Neural cell (in vitro differentiated cells): ENCODE data around the gene ZNF445. TPM values are rescaled to one million over a fixed set of nuclear protein-coding genes. Genes with fewer than 3 reads are reported as not detected.

Experiments used
- H2AFZ ChIP-seq: fragments of 200-600, 300-800 bp; sonication (generic), shearing (Covaris generic); 2 replicates; pipeline ENCODE4 v1.6.0; 2014; ENCODE audit warnings: low read depth, mild to moderate bottlenecking, antibody characterized with exemption, low read length, moderate library complexity
- H3F3A ChIP-seq: fragments of 200-600 bp; shearing (Covaris generic); 2 replicates; pipeline ENCODE4 v1.6.1; 2016; ENCODE audit warnings: mild to moderate bottlenecking, moderate library complexity, mixed read lengths, antibody characterized with exemption, low read length; ENCODE audit not compliant: insufficient read depth, poor library complexity, severe bottlenecking
- H3K27ac ChIP-seq: fragments of 200-600, 300-800 bp; sonication (generic), shearing (Covaris generic); 2 replicates; pipeline ENCODE4 v1.5.1; 2014; ENCODE audit warnings: mild to moderate bottlenecking, low read length, moderate library complexity
- H3K27me3 ChIP-seq: fragments of 300-800, 200-600 bp; sonication (generic), shearing (Covaris generic); 2 replicates; pipeline ENCODE4 v1.6.0; 2014; ENCODE audit warnings: mild to moderate bottlenecking, low read depth, low read length, moderate library complexity; ENCODE audit not compliant: insufficient read depth
- H3K36me3 ChIP-seq: fragments of 300-800, 200-600 bp; sonication (generic), shearing (Covaris generic); 2 replicates; pipeline ENCODE4 v1.5.1; 2014; ENCODE audit warnings: mild to moderate bottlenecking, antibody characterized with exemption, low read length, moderate library complexity; ENCODE audit not compliant: insufficient read depth
- H3K4me2 ChIP-seq: fragments of 300-800, 200-600 bp; sonication (generic), shearing (Covaris generic); 2 replicates; pipeline ENCODE4 v1.6.0; 2014; ENCODE audit warnings: mild to moderate bottlenecking, low read length
- H3K4me3 ChIP-seq: fragments of 300-800, 200-600 bp; sonication (generic), shearing (Covaris generic); 2 replicates; pipeline ENCODE4 v1.5.1; 2014; ENCODE audit warnings: mild to moderate bottlenecking, low read length, moderate library complexity
- H3K79me2 ChIP-seq: fragments of 200-600 bp; shearing (Covaris generic); replicated peaks from 2 replicates; pipeline ENCODE4 v1.6.0; 2014; ENCODE audit warnings: mild to moderate bottlenecking, low read length, moderate library complexity; ENCODE audit not compliant: insufficient read depth
- H3K9ac ChIP-seq: fragments of 300-800, 200-600 bp; sonication (generic), shearing (Covaris generic); 2 replicates; pipeline ENCODE4 v1.6.1; 2016; ENCODE audit warnings: mild to moderate bottlenecking, low read length, mixed read lengths
- H3K9me2 ChIP-seq: fragments of 200-600 bp; shearing (Covaris generic); 2 replicates; pipeline ENCODE4 v1.6.1; 2016; ENCODE audit warnings: mild to moderate bottlenecking, low read length, mixed read lengths; ENCODE audit not compliant: insufficient read depth
- H3K9me3 ChIP-seq: fragments of 200-600, 300-800 bp; sonication (generic), shearing (Covaris generic); 2 replicates; pipeline ENCODE4 v1.6.1; 2016; ENCODE audit warnings: mild to moderate bottlenecking, mixed run types, low read length, moderate library complexity, mixed read lengths
- H4K20me1 ChIP-seq: fragments of 200-600 bp; shearing (Covaris generic); 2 replicates; pipeline ENCODE4 v1.6.1; 2016; ENCODE audit warnings: mild to moderate bottlenecking, mixed run types; ENCODE audit not compliant: insufficient read depth
- CTCF ChIP-seq: fragments of 450-650 bp; IDR thresholded peaks from 2 replicates; pipeline ENCODE4 v1.5.1; 2014; ENCODE audit warnings: antibody characterized with exemption, mild to moderate bottlenecking, moderate library complexity; ENCODE audit not compliant: poor library complexity, severe bottlenecking
- EP300 ChIP-seq: fragments of 450-650 bp; conservative IDR thresholded peaks from 2 replicates; pipeline ENCODE4 v1.6.1; 2014; ENCODE audit warnings: antibody characterized with exemption, mild to moderate bottlenecking, moderate library complexity; ENCODE audit not compliant: poor library complexity, severe bottlenecking
- EZH2 ChIP-seq: fragments of 200-600, 300-800 bp; shearing (Covaris generic), sonication (generic); IDR thresholded peaks from 2 replicates; pipeline ENCODE4 v1.6.1; 2014; ENCODE audit warnings: antibody characterized with exemption, low read length, borderline replicate concordance, mild to moderate bottlenecking; ENCODE audit not compliant: insufficient read depth, poor library complexity, severe bottlenecking
- MXI1 ChIP-seq: fragments of 450-650 bp; conservative IDR thresholded peaks from 2 replicates; pipeline ENCODE4 v1.6.1; 2014; ENCODE audit warnings: antibody characterized with exemption, mild to moderate bottlenecking; ENCODE audit not compliant: poor library complexity, severe bottlenecking
- POLR2AphosphoS5 ChIP-seq: IDR thresholded peaks from 2 replicates; pipeline ENCODE4 v1.6.1; 2012
- RAD21 ChIP-seq: fragments of 450-650 bp; conservative IDR thresholded peaks from 2 replicates; pipeline ENCODE4 v1.6.1; 2014; ENCODE audit warnings: antibody characterized with exemption, mild to moderate bottlenecking, moderate library complexity
- REST ChIP-seq: IDR thresholded peaks from 2 replicates; pipeline ENCODE4 v1.6.1; 2012; ENCODE audit warnings: borderline replicate concordance
- SMC3 ChIP-seq: fragments of 450-650 bp; conservative IDR thresholded peaks from 2 replicates; pipeline ENCODE4 v1.6.1; 2014; ENCODE audit warnings: antibody characterized with exemption, mild to moderate bottlenecking, moderate library complexity; ENCODE audit not compliant: poor library complexity
- TAF1 ChIP-seq: IDR thresholded peaks from 2 replicates; pipeline ENCODE4 v1.6.1; 2012; ENCODE audit warnings: low read depth
- polyA plus RNA-seq: library from polyadenylated mRNA; depleted of rRNA; stranded (reverse); fragments of >200 nt; gene quantifications from 2 replicates; pipeline ENCODE4 v1.2.3, GENCODE V29; 2014

ZNF445 gene
- polyA plus RNA-seq, 1 donor from 2014 or later: 15.8 TPM

GRCh38 chr3:44444437-44444836 lies 33.0 kb downstream of the ZNF445 start (continued):
- TF ChIP-seq TAF1: no peak
- no peak for TF ChIP-seq RAD21

GRCh38 chr3:44442596-44443309 lies 34.7 kb downstream of the ZNF445 start:
- no peak overlapping the region for H3K9ac ChIP-seq
- H3K27ac ChIP-seq: no peak overlapping the region
- no peaks in the 10 kb centered on the region for H4K20me1 ChIP-seq
- H3K36me3 ChIP-seq: peaks cover 7% of the 10 kb centered on the region
- H3K9me2 ChIP-seq: no peaks in the 10 kb centered on the region
- no peaks in the 10 kb centered on the region for H3K79me2 ChIP-seq
- H3K9me3 ChIP-seq: peaks cover 3% of the 10 kb centered on the region
- H3K4me2 ChIP-seq: no peak overlapping the region
- no peaks in the 10 kb centered on the region for H3F3A ChIP-seq
- no peak for TF ChIP-seq REST
- no peak for TF ChIP-seq RAD21
- no peak for TF ChIP-seq MXI1
- no peak for TF ChIP-seq POLR2AphosphoS5
- TF ChIP-seq CTCF: no peak
- TF ChIP-seq SMC3: no peak
- no peak for TF ChIP-seq EP300
- no peak for TF ChIP-seq EZH2
- TF ChIP-seq TAF1: no peak
- H3K27me3 ChIP-seq: no peaks in the 10 kb centered on the region
- no peak overlapping the region for H3K4me3 ChIP-seq
- H2AFZ ChIP-seq: no peak overlapping the region

- Histone ChIP-seq H3K27ac (no peak overlapping the region), H3K36me3 (no peaks in the 10 kb centered on the region), H3K9ac (no peak overlapping the region), H2AFZ (no peak overlapping the region), H3K4me3 (no peak overlapping the region), H3K9me3 (no peaks in the 10 kb centered on the region), H3K79me2 (no peaks in the 10 kb centered on the region), H3K4me2 (no peak overlapping the region), H3K27me3 (no peaks in the 10 kb centered on the region), H3K9me2 (no peaks in the 10 kb centered on the region), H4K20me1 (no peaks in the 10 kb centered on the region), H3F3A (no peaks in the 10 kb centered on the region)
- TF ChIP-seq REST: no peak
- TF ChIP-seq MXI1: no peak
- TF ChIP-seq EZH2: no peak
- TF ChIP-seq POLR2AphosphoS5: no peak
- TF ChIP-seq RAD21: no peak
- TF ChIP-seq SMC3: no peak
- TF ChIP-seq EP300: no peak
- TF ChIP-seq CTCF: no peak
- no peak for TF ChIP-seq TAF1
These were observed 37.8 kb downstream of the ZNF445 start for GRCh38 chr3:44439499-44440295.
